Glutamatergic neuron (in vitro differentiated cells): ENCODE results near the gene TLNRD1. TPM values are rescaled to one million over a fixed set of nuclear protein-coding genes. Genes with fewer than 3 reads are reported as not detected.
A peak's percentile ranks its signal among the peaks of the same experiment; 100 is the strongest.
"Not testable (repeated sequence)": the region's sequence is repeated elsewhere in the genome, so short reads cannot be mapped to it uniquely, and the experiment has no call there.

Experiments
- DNase-seq: peaks from one replicate; pipeline ENCODE4 v3.0.0; 2022
- H3K27ac Mint-ChIP-seq: one replicate; pipeline ENCODE4 v1.8.0; 2020; ENCODE audit warnings: mild to moderate bottlenecking, mixed read lengths, inconsistent platforms; ENCODE audit not compliant: unreplicated experiment
- H3K27me3 Mint-ChIP-seq: one replicate; pipeline ENCODE4 v1.8.0; 2020; ENCODE audit warnings: mild to moderate bottlenecking, moderate library complexity, mixed read lengths, inconsistent platforms; ENCODE audit not compliant: unreplicated experiment
- H3K36me3 Mint-ChIP-seq: one replicate; pipeline ENCODE4 v1.8.0; 2020; ENCODE audit warnings: mild to moderate bottlenecking, mixed read lengths, inconsistent platforms; ENCODE audit not compliant: unreplicated experiment
- H3K4me1 Mint-ChIP-seq: one replicate; pipeline ENCODE4 v1.8.0; 2020; ENCODE audit warnings: mild to moderate bottlenecking, low read depth, mixed read lengths, inconsistent platforms; ENCODE audit not compliant: unreplicated experiment
- H3K4me3 Mint-ChIP-seq: one replicate; pipeline ENCODE4 v1.8.0; 2020; ENCODE audit warnings: mild to moderate bottlenecking, mixed read lengths, inconsistent platforms; ENCODE audit not compliant: unreplicated experiment
- H3K9me3 Mint-ChIP-seq: one replicate; pipeline ENCODE4 v1.8.0; 2020; ENCODE audit warnings: mild to moderate bottlenecking, moderate library complexity, mixed read lengths, inconsistent platforms; ENCODE audit not compliant: unreplicated experiment
- CTCF ChIP-seq: fragments of 200-600 bp; sonication (generic); IDR thresholded peaks from one replicate; pipeline ENCODE4 v1.5.0; 2021; ENCODE audit not compliant: partially characterized antibody, unreplicated experiment
- total RNA-seq: library from RNA; stranded (reverse); fragmentation: NEBNext Ultra II Directional; extraction: Animal tissue kit (Norgen Biotek cat#: 25700); gene quantifications from one replicate; pipeline ENCODE4 v1.2.1, GENCODE V29; 2021; ENCODE audit not compliant: unreplicated experiment

Gene TLNRD1
- total RNA-seq, 1 donor from 2014 or later = 35.5 TPM

- peak overlapping the region; percentile 82 for H3K27ac Mint-ChIP-seq
- no peak for DNase-seq
- no peaks in the 10 kb centered on the region for H3K36me3 Mint-ChIP-seq
- H3K4me1 Mint-ChIP-seq = peaks cover 16% of the 10 kb centered on the region
- H3K27me3 Mint-ChIP-seq = peaks cover 4% of the 10 kb centered on the region
- H3K9me3 Mint-ChIP-seq = peaks cover 2% of the 10 kb centered on the region
- H3K4me3 Mint-ChIP-seq = peak overlapping the region; percentile 58
- TF ChIP-seq CTCF = no peak
Observed at GRCh38 chr15:80957556-80957955, 43.2 kb upstream of the TLNRD1 start.

- no peak for TF ChIP-seq CTCF
- peaks cover 2% of the 10 kb centered on the region for H3K9me3 Mint-ChIP-seq
- H3K4me3 Mint-ChIP-seq = no peak overlapping the region
- H3K36me3 Mint-ChIP-seq = no peaks in the 10 kb centered on the region
- no peak overlapping the region for H3K27ac Mint-ChIP-seq
- DNase-seq = no peak
- peaks cover 16% of the 10 kb centered on the region for H3K4me1 Mint-ChIP-seq
- peaks cover 3% of the 10 kb centered on the region for H3K27me3 Mint-ChIP-seq
Observed at GRCh38 chr15:80957976-80958375, 42.7 kb upstream of the TLNRD1 start.

GRCh38 chr15:80958818-80959495 lies 41.8 kb upstream of the TLNRD1 start:
- Mint-ChIP-seq H3K4me3 (no peak overlapping the region), H3K27ac (no peak overlapping the region), H3K27me3 (peaks cover 3% of the 10 kb centered on the region), H3K4me1 (peaks cover 16% of the 10 kb centered on the region), H3K9me3 (peaks cover 3% of the 10 kb centered on the region), H3K36me3 (peaks cover 6% of the 10 kb centered on the region)
- TF ChIP-seq CTCF = no peak
- DNase-seq = no peak

GRCh38 chr15:80965454-80965853 lies 35.3 kb upstream of the TLNRD1 start:
- not testable (repeated sequence) for H3K27ac Mint-ChIP-seq, H3K4me3 Mint-ChIP-seq, DNase-seq, H3K27me3 Mint-ChIP-seq, H3K9me3 Mint-ChIP-seq
- peaks cover 11% of the 10 kb centered on the region for H3K4me1 Mint-ChIP-seq
- peaks cover 12% of the 10 kb centered on the region for H3K36me3 Mint-ChIP-seq

GRCh38 chr15:80966431-80967197 lies 34.1 kb upstream of the TLNRD1 start:
- H3K27ac Mint-ChIP-seq = no peak overlapping the region
- H3K4me3 Mint-ChIP-seq = no peak overlapping the region

More at GRCh38 chr15:80966431-80967197, 34.1 kb upstream of the TLNRD1 start:
- TF ChIP-seq CTCF = no peak
- DNase-seq = no peak
- H3K4me1 Mint-ChIP-seq = peaks cover 3% of the 10 kb centered on the region
- H3K27me3 Mint-ChIP-seq = no peaks in the 10 kb centered on the region
- peaks cover 2% of the 10 kb centered on the region for H3K9me3 Mint-ChIP-seq
- H3K36me3 Mint-ChIP-seq = peaks cover 12% of the 10 kb centered on the region
